Astrocyte of the cerebellum (primary cell): Measurements from ENCODE around the gene RBMS1.
"Not testable (repeated sequence)": the region's sequence is repeated elsewhere in the genome, so short reads cannot be mapped to it uniquely, and the experiment has no call there.

Experiments
- DNase-seq: peaks from one replicate; pipeline ENCODE4 v3.0.0-alpha.2; 2011; ENCODE audit warnings: low read depth
- H3K4me3 ChIP-seq: 2 replicates; pipeline ENCODE4 v1.5.1; 2011; ENCODE audit warnings: mild to moderate bottlenecking, low read depth, low read length, moderate library complexity
- in situ Hi-C: cut with HindIII; loops from 2 replicates; pipeline ENCODE4 v1.10.0; 2017; ENCODE audit warnings: low sequenced_read_pairs
- TF ChIP-seq, protein P1 (sequence below): IDR thresholded peaks from 2 replicates; pipeline ENCODE4 v1.5.1; 2012; ENCODE audit warnings: low read length, low read depth, moderate library complexity, mild to moderate bottlenecking; ENCODE audit errors: missing control alignments

RBMS1 gene

DNA sequence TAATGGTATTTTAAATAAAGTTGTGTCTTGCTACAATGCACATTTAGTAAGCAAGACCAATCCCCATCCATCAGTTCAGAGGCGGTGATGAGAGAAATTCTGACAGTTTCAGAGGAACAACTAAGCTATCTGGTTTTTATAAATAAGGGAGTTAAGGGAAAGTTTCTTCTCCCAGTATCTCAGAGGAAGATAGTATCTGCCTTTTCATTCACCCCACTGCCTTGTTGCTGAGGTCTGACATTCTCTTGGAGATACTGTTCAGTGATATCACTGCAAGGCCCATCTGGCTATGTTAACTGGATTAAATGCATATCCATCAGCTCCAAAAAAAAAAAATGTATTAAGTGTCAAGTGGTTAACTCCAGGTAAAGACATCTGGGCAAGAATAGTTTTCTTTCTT lies 47.9 kb downstream of the RBMS1 start:
- no peak overlapping the region for H3K4me3 ChIP-seq
- in situ Hi-C loops: no loop called here
- TF ChIP-seq, protein P1, sequence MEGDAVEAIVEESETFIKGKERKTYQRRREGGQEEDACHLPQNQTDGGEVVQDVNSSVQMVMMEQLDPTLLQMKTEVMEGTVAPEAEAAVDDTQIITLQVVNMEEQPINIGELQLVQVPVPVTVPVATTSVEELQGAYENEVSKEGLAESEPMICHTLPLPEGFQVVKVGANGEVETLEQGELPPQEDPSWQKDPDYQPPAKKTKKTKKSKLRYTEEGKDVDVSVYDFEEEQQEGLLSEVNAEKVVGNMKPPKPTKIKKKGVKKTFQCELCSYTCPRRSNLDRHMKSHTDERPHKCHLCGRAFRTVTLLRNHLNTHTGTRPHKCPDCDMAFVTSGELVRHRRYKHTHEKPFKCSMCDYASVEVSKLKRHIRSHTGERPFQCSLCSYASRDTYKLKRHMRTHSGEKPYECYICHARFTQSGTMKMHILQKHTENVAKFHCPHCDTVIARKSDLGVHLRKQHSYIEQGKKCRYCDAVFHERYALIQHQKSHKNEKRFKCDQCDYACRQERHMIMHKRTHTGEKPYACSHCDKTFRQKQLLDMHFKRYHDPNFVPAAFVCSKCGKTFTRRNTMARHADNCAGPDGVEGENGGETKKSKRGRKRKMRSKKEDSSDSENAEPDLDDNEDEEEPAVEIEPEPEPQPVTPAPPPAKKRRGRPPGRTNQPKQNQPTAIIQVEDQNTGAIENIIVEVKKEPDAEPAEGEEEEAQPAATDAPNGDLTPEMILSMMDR: no peak
- no peak for DNase-seq

DNA sequence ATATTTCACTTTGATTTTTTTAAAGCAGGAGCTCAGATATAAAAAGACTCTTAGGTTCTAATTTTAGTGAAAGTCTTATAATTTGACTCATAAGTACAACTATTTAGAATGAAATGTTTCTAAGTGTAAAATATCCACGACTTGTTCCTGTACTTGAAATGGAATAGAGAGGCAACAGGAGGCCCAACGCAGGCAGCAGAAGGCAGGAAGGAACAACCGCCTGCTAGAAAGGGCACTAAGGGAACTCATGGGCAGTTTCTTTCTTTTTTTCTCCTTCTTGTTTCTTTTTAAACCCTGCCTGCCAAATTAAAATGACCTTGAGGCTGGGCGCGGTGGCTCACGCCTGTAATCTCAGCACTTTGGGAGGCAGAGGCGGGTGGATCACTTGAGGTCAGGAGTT lies 51.0 kb downstream of the RBMS1 start:
- TF ChIP-seq, protein P1: no peak
- no peak for DNase-seq
- in situ Hi-C loops: no loop called here
- H3K4me3 ChIP-seq: no peak overlapping the region

DNA sequence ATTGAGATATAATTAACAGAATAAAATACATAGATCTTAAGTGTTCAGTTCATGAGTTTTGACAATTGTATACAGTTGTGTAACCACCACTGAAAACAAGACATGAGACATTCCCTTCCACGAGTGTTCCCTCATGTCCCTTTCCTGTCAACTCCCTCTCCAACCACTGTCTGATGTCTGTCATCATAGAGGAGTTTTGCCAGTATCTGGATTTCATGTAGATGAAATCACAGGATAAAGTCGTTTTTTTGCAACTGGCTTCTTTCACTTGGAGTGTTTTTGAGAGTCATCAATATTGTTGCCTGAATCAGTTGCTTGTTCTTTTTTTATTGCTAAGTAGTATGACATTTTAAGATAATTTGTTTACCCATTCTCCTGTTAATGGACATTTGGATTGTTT lies 52.7 kb downstream of the RBMS1 start:
- in situ Hi-C loops: no loop called here
- no peak overlapping the region for H3K4me3 ChIP-seq
- TF ChIP-seq, protein P1: no peak
- no peak for DNase-seq

DNA sequence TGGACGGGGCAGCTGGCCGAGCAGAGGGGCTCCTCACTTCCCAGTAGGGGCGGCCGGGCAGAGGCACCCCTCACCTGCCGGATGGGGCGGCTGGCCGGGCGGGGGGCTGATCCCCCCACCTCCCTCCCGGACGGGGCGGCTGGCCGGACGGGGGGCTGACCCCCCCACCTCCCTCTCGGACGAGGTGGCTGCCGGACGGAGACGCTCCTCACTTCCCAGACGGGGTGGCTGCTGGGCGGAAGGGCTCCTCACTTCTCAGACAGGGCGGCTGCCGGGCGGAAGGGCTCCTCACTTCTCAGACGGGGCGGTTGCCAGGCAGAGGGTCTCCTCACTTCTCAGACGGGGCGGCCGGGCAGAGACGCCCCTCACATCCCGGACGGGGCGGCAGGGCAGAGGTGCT lies 54.6 kb downstream of the RBMS1 start:
- in situ Hi-C loops, H3K4me3 ChIP-seq, DNase-seq: not testable (repeated sequence)

DNA sequence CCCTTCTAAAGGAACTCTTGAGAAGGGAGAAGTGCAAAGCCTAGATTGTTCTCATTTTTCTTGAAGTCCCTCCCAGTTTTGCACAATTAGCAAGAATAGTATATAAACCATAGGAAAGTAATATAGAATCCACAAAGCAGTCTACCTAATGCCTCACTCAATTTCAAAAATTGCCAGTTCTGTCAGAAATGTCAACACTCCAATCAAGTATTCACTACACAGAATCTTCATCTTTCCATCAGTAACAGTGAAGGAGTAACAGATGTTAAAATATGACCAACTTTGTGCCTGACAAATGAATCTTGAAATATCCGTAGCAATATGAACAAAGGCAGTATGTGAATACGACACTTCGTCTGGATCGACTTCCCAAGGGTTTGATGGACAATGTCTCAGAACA lies 56.3 kb downstream of the RBMS1 start:
- TF ChIP-seq, protein P1: no peak
- in situ Hi-C loops: no loop called here
- DNase-seq: no peak
- no peak overlapping the region for H3K4me3 ChIP-seq

DNA sequence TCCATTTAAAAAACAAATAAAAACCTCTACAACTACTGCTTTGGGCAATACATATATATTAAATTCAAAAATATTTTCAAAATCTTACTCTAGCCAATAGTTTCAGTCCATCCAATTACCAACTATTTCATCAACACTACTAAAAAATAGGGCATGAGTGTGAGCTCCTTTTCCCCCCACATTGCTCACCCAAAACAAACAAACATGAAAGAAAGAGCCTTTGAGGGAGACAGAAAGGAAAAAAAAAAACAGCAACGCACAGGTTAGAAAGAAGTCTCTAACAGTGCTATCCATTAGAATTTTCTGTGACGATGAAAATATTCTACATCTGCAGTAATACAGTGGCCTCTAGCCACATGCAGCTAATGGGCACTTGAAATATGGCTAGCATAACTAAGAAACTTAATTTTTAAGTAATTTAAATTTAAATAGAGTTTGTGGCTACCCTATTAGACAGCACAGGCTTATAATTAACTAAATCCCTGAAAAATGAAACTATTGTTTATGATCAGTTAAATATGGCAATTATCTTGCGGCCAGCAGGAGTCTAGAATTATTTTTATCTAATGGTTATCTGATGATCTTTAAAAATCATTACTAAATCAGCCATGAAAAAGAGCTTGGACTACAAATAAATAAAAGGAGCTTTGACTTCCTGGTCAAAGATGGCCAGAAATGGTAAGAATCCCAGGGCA lies 59.2 kb downstream of the RBMS1 start:
- DNase-seq: no peak
- H3K4me3 ChIP-seq: no peak overlapping the region
- TF ChIP-seq, protein P1: no peak
- in situ Hi-C loops: no loop called here

DNA sequence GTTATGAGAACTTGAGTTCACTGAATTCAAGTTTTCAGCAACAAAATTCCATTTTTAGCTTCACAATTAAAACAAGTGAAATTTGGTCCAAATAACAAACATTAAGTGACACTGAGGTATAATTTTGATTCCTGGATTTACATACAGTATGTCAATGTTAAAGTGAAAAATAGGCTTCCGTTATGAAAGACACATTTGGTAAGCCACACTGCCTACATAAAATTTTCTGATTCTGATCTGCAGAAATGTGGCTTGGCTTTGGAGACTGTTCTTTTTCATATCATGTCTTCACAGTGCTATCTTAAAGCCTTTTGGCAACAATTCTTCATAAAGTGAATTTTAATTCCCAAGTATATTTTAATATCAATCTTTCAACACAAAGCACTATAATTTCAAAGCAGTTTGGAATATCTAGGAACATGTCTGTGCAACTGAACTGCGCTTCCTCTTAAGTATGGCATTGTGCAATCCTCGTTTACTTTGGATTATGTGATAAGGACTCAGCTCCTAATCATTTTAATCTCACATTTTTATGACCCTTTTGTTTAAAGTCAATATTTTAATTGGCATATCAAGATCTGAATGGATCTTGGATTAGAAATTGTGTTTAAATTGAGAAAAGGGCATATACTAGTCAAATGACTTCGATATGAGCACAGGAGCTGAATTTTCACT lies 60.0 kb downstream of the RBMS1 start:
- in situ Hi-C loops: no loop called here
- TF ChIP-seq, protein P1: no peak

More for the DNA sequence above, 60.0 kb downstream of the RBMS1 start:
- no peak overlapping the region for H3K4me3 ChIP-seq
- DNase-seq: no peak
